GM21528 (cell line): ENCODE measurements around the gene TUBA4B.
"Not testable (repeated sequence)": the region's sequence is repeated elsewhere in the genome, so short reads cannot be mapped to it uniquely, and the experiment has no call there.

Experiments used
- ATAC-seq: cut with Tn5 transposase; IDR thresholded peaks from one replicate; pipeline ENCODE4 v1.9.1; 2021; ENCODE audit warnings: mild to moderate bottlenecking, moderate library complexity; ENCODE audit not compliant: unreplicated experiment, low FRiP score

The TUBA4B gene

DNA sequence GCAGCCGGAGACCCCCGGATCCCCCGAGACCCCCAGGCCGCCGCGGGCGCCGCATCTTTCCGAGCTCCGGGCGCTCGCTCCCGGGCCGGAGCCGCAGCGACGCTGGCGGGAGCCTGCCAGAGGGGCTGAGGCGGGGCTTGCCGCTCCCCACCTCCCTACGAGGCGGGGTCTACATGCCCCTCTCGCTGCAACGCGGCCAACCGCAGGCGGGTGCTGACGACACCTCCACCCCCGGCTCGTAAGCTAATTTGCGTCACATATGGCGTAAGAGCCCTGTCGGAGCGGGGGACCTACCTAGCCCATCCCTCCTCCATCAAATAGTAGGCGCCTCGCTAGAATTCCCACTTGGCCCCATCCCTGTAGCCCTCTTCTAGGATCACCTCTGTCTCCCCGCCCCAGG lies 56.2 kb downstream of the TUBA4B start, which contains the start of gene PTPRN:
TSS of gene PTPRN (minus strand) at position 124 of the 400 bp plus-strand sequence. CDS start at position 55, 69 bp downstream.
- ATAC-seq: no peak

DNA sequence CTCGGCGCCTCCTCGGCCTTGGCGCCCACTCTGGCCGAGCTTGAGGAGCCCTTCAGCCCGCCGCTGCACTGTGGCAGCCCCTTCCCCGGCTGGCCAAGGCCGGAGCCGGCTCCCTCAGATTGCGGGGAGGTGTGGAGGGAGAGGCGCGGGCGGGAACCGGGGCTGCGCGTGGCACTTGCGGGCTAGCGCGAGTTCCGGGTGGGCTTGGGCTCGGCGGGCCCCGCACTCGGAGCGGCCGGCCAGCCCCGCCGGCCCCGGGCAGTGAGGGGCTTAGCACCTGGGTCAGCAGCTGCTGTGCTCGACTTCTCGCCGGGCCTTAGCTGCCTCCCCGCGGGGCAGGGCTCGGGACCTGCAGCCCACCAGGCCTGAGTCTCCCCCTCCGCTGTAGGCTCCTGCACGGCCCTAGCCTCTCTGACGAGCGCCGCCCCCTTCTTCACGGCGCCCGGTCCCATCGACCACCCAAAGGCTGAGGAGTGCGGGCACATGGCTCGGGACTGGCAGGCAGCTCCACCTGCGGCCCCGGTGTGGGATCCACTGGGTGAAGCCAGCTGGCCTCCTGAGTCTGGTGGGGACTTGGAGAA lies 59.7 kb downstream of the TUBA4B start:
- not testable (repeated sequence) for ATAC-seq

GRCh38 chr2:219314804-219315468 lies 61.9 kb downstream of the TUBA4B start:
- ATAC-seq: no peak
